Measurements from ENCODE around the gene SCGB1D2.
A peak's percentile ranks its signal among the peaks of the same experiment; 100 is the strongest.
"Not testable (repeated sequence)": the region's sequence is repeated elsewhere in the genome, so short reads cannot be mapped to it uniquely, and the experiment has no call there.

The SCGB1D2 gene

DNA sequence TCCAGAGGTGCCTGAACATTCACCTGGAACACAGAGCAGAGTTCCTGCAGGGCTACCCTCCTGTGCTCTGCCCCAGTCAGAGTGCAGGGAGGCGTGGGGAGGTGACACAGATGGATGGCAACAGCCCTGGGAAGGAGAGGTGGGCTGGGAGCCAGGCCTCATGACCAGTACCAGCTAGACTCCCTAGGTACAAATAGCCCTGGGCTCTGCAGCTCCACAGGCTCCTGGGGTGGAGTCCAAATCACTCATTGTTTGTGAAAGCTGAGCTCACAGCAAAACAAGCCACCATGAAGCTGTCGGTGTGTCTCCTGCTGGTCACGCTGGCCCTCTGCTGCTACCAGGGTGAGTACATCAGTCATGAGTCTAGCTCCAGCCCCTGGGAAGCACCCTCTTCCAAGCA, at the start of gene SCGB1D2:
TSS of gene SCGB1D2 (plus strand) at position 219 of the 400 bp plus-strand sequence. CDS start at position 288, 69 bp downstream.
- DNase-seq, result no peak

DNA sequence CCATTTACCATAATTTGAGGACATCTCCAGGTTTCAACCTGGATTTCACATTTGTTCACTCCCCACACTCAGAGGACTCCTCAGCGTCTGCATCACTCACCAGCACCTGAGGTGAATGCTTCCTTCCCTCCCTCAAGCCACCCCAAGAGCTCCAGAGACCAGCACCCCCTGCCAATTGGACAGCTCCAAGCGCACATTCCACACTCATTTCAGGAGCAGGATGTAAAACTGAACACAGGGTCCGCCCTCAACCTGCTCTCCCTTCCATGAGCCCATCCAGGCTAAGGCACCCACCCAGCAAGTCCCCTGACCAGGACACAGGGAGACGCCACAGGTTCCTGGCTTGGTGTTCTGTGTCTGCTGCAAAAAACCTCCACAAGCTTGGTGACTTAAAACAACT, 48.1 kb upstream of the SCGB1D2 start:
- DNase-seq, result no peak

DNA sequence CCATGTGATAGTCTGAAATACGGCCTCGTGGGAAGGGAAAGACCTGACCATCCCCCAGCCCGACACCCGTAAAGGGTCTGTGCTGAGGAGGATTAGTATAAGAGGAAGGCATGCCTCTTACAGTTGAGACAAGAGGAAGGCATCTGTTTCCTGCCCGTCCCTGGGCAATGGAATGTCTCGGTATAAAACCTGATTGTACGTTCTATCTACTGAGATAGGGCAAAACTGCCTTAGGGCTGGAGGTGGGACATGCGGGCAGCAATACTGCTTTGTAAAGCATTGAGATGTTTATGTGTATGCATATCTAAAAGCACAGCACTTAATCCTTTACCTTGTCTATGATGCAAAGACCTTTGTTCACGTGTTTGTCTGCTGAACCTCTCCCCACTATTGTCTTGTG, 47.0 kb upstream of the SCGB1D2 start:
- not testable (repeated sequence) for DNase-seq

GRCh38 chr11:62195945-62196344, 46.1 kb upstream of the SCGB1D2 start:
- DNase-seq, result no peak

DNA sequence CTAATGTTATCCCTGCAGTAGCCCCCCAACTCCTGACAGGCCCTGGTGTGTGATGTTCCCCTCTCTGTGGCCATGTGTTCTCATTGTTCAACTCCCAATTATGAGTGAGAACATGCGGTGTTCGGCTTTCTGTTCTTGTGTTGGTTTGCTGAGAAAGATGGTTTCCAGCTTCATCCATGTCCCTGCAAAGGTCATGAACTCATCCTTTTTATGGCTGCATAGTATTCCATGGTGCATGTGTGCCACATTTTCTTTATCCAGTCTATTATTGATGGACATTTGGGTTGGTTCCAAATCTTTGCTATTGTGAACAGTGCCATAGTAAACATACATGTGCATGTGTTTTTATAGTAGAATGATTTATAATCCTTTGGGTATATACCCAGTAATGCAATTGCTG, 44.6 kb upstream of the SCGB1D2 start:
- not testable (repeated sequence) for DNase-seq

- DNase-seq, result no peak
These were observed 40.7 kb upstream of the SCGB1D2 start for GRCh38 chr11:62201376-62201775.

GRCh38 chr11:62202910-62203309, 39.1 kb upstream of the SCGB1D2 start:
- DNase-seq, result no peak

DNA sequence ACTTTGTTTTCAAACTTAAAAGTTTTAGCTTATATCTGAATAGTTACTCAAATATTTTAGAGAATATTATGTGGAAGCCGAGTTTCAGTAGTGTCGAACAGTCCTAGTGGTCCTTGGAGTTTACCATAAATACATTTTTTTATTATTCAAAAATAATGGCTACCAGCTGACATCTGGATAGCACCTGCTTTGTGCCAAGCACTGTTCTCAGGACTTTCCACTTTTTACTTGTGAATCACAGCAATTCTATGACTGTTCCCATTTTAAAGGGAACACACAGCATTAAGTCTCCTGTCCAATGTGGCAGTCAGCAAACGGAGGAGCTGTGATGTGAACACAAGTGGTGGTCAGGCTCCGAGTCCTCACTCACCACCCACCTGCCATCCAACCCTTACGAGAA, 37.6 kb upstream of the SCGB1D2 start:
- DNase-seq, result no peak

DNA sequence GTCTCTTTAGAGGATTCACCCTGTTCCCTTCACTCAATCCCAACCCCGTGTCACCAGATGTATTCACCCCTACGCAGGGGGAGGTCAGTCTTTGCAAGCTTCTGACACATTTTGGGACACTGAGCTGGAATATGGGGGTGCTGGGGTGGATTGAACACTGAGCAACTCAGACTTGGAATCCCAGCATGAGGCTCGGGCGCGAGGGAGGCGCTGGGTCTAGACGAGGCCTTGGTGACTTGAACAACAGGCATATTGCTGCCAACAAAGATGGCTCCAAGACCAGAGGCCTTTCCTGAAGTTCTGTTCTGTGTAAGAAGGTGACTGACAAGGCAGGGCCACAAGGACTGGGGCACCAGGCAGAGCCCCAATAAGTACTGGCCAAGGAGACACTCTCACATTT, 36.6 kb upstream of the SCGB1D2 start:
- no peak for DNase-seq

DNA sequence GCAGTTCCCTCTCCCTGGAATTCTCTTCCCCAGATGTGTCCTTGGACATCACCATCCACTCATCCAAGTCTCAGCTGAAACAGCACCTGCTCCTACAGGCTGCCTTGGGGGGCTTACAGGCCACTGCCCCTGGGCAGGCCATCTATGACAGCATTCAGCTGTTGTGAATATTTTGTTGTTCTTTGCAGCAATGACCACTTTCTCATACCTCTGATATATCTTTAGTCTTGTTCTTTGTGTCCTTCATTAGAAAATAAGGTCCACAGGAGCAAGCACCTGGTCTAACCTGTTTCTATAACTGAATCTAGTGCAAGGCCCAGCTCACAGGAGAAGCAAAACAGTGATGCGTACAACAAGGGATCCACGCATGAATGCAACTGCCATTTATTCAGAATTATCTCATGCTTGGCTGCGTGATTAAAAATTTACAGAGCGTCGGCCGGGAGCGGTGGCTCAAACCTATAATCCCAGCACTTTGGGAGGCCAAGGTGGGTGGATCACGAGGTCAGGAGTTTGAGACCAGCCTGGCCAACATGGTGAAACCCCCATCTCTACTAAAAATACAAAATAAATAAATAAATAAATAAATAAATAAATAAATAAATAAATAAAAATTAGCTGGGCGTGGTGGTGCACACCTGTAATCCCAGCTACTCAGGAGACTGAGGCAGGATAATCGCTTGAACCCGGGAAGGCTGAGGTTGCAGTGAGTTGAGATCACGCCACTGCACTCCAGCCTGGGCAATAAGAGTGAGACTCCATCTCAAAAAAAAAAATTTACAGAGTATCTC, 35.6 kb upstream of the SCGB1D2 start:
- not testable (repeated sequence) for DNase-seq

GRCh38 chr11:62208785-62209144, 33.3 kb upstream of the SCGB1D2 start:
- DNase-seq, result no peak

DNA sequence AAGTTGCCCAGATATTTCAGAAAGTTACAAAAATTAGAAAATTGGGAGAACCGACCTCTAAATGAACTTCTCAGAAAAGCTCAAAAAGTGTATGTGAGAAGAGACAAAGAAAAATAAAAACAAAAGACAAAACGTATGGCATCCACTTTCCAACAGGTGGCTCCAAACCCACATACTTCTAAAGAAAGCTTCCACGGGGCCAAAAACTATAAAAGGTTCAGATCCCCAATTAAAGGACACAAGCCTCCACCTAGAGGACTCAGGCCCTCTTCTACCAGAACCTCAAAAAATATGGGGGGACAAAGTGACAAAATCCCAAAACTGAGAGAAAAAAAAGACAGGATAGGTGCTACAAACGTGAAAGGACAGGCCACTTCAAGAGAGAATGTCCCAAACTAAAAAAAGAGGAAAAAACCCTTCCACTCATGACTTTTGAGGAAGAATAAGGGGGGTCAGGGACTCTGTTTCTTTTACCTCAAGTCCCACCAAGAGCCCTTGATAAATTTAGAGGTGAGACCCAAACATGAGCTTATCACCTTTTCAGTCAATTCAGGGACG, 24.8 kb upstream of the SCGB1D2 start:
- peak; percentile 11 for DNase-seq

DNA sequence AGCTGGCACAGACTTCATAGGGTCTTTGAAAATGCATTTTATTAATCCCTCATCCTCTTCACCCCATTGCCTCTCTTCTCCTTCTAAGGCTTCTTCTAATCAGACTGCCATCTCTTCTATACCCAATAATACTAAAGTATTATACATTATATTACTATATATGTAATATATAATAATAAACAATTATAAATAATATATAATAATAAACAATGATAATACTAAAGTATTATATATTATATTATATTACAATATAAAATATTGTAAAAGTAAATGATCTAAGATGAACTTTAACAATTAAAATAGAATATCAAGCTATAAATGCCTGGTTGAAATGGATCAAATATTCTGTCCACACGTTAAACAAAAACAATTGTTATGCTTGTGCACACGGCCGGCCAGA, 20.5 kb upstream of the SCGB1D2 start:
- DNase-seq, result no peak

DNA sequence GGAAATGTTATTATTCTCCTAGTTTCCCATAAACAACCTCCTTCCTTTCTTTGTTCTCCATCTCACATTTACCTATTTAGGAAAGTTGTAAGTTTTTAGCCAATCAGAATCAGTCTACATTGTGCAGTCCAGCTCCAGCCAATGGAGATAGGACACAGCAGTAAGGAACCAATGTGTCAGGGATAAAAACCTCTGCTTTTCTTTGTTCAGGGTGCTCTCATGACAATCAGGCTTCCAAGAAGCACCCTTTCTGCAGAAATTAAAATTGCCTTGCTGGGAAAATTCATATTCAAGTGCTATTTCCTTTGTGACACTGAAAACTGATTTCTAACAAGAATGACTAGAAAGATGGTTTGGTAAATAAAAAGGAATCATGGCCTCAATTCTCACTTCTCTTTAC, 18.9 kb upstream of the SCGB1D2 start:
- DNase-seq, result no peak

DNA sequence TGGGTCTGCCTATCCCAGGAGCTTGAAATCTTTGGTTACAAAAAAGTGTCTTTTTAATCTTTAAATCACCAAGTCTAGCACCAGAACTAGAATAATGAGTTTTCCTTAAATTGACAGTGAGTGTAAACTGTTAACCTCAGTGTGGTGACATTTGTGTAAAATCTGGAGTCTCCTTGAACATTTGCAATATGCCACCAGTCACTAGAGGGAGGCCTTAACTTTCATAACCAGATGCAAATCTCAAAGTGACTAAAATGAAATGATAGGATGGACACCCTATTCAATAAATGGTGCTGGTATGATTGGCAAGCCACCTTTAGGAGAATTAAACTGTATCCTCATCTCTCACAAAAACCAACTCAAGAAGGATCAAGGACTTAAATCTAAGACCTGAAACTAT, 8.3 kb upstream of the SCGB1D2 start:
- peak; percentile 15 for DNase-seq

- DNase-seq, result no peak
These were observed 5.9 kb upstream of the SCGB1D2 start for GRCh38 chr11:62236187-62236586.

- no peak for DNase-seq
These were observed 4.5 kb upstream of the SCGB1D2 start for GRCh38 chr11:62237499-62237898.

DNA sequence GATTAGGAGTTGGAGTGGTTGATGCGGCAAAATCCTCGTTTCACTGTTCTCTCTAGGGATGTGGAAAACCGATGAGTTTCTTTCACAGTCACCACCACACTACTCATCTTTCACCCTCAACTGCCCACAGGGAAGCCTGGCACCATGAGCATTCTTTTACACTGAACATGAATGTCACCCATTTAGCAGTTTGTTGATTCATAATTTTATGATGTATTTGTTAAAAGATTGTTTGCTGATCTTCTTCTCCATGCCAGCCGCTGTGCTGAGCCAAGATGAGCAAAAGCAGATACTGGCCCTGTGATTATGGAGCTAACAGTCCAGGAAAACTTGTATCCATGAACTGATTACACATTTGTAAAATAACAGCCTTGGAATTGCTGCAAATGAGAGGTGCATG, 3.9 kb upstream of the SCGB1D2 start:
- DNase-seq, result no peak

GRCh38 chr11:62241095-62241494, 944 bp upstream of the SCGB1D2 start:
- no peak for DNase-seq

GRCh38 chr11:62245271-62245753, 3.3 kb downstream of the SCGB1D2 start:
- DNase-seq, result peak; percentile 8

GRCh38 chr11:62251698-62252097, 9.7 kb downstream of the SCGB1D2 start:
- no peak for DNase-seq

GRCh38 chr11:62253999-62254542, 12.0 kb downstream of the SCGB1D2 start:
- DNase-seq, result no peak

- DNase-seq, result no peak
These were observed 14.2 kb downstream of the SCGB1D2 start for GRCh38 chr11:62256281-62256680.

DNA sequence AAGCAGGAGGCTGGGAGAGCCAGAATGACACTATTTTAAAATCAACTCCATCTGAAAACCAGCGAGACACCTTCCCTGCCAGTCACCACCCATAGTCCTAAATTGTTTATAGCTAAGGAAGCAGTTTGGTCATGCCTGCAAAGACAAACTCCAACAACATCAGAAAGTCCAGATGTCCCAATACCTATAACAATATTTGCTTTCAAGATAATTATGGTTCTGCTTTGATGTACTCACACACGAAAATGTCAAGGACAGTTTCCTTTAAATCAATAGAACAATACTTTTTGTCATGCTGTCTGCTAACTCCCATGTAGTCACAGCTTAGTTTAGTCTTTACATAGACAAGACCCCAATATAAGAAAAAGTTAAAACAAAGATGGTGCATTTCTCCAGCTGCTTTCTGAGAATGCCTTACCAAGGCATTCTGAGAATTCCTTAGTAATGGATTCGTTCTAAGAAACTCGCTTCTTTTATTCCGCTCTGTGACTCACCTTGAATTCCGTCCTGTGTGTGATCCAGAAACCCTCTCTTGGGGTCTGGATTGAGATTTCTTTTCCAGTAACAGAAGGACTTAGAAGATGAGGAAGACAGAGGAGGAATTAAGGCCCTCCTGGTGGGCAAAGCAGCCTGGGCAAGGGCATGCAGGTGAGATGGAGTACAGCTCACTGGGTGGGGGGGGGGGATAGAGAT, 18.4 kb downstream of the SCGB1D2 start:
- DNase-seq, result no peak

Data from activated CD4-positive, alpha-beta T cell treated with anti-CD3 and anti-CD28 coated beads, Interleukin-2, amount 50 U/mL, for 16 hours (primary cell).